OCI-LY7 (cell line): ENCODE measurements around the gene GRID1. TPM values are rescaled to one million over a fixed set of nuclear protein-coding genes. Genes with fewer than 3 reads are reported as not detected.

Experiments
- BruUV-seq: library from RNA; stranded (reverse); fragments of 400-500 nt; replicated peaks from 2 replicates; lab custom pipeline; 2021; lab: Mats Ljungman, UMichigan
- CTCF ChIA-PET: fragments of 300-600 bp; sonication (Branson Sonifier 250); formaldehyde crosslinking; loops from one replicate; lab custom pipeline; 2022; ENCODE audit warnings: antibody characterized with exemption; ENCODE audit not compliant: unreplicated experiment; lab: Charles Lee
- POLR2A ChIA-PET: fragments of 300-600 bp; sonication (Branson Sonifier 250); formaldehyde crosslinking; loops from one replicate; lab custom pipeline; 2022; ENCODE audit warnings: antibody characterized with exemption; lab: Charles Lee
- DNase-seq: peaks from one replicate; pipeline ENCODE4 v3.0.0-alpha.2; 2015; ENCODE audit warnings: low spot score
- H2AFZ ChIP-seq: fragments of 200-600 bp; sonication (generic), shearing (Covaris generic); 2 replicates; pipeline ENCODE4 v1.6.1; 2014; ENCODE audit warnings: mild to moderate bottlenecking, antibody characterized with exemption, low read length, moderate library complexity
- H3K27ac ChIP-seq: fragments of 200-600 bp; sonication (generic); 2 replicates; pipeline ENCODE4 v1.5.1; 2014; ENCODE audit warnings: mixed run types, low read depth, mild to moderate bottlenecking, moderate library complexity, low read length, inconsistent platforms; ENCODE audit not compliant: poor library complexity, severe bottlenecking
- H3K36me3 ChIP-seq: fragments of 200-600 bp; sonication (generic); 2 replicates; pipeline ENCODE4 v1.6.1; 2014; ENCODE audit warnings: mild to moderate bottlenecking, antibody characterized with exemption, low read length, moderate library complexity, mixed read lengths; ENCODE audit not compliant: insufficient read depth
- H3K4me1 ChIP-seq: fragments of 200-600 bp; sonication (generic); 2 replicates; pipeline ENCODE4 v1.5.1; 2014; ENCODE audit warnings: mild to moderate bottlenecking, low read length; ENCODE audit not compliant: insufficient read depth, poor library complexity, severe bottlenecking
- H3K4me2 ChIP-seq: fragments of 200-600 bp; sonication (generic); 2 replicates; pipeline ENCODE4 v1.6.1; 2014; ENCODE audit warnings: mild to moderate bottlenecking, low read length
- H3K4me3 ChIP-seq: fragments of 200-600 bp; sonication (generic); 2 replicates; pipeline ENCODE4 v1.5.1; 2014; ENCODE audit warnings: mild to moderate bottlenecking, low read depth, low read length; ENCODE audit not compliant: poor library complexity, severe bottlenecking
- H3K79me2 ChIP-seq: fragments of 200-600 bp; sonication (generic); 2 replicates; pipeline ENCODE4 v1.6.1; 2016; ENCODE audit warnings: low read depth, mild to moderate bottlenecking, low read length, moderate library complexity, mixed read lengths; ENCODE audit not compliant: insufficient read depth
- H3K9me2 ChIP-seq: fragments of 200-600 bp; sonication (generic); 2 replicates; pipeline ENCODE4 v1.6.1; 2016; ENCODE audit warnings: mild to moderate bottlenecking, low read length, mixed read lengths; ENCODE audit not compliant: insufficient read depth
- H3K9me3 ChIP-seq: fragments of 200-600 bp; sonication (generic); 2 replicates; pipeline ENCODE4 v1.6.1; 2014; ENCODE audit warnings: mild to moderate bottlenecking, mixed run types, low read length, mixed read lengths
- H4K20me1 ChIP-seq: fragments of 200-600 bp; sonication (generic); 2 replicates; pipeline ENCODE4 v1.6.1; 2014; ENCODE audit warnings: mild to moderate bottlenecking, antibody characterized with exemption, low read length, moderate library complexity, mixed read lengths; ENCODE audit not compliant: insufficient read depth
- EZH2phosphoT487 ChIP-seq: fragments of 200-600 bp; sonication (generic); IDR thresholded peaks from 2 replicates; pipeline ENCODE4 v1.6.1; 2018; ENCODE audit warnings: low read depth, borderline replicate concordance, mild to moderate bottlenecking, mixed run types, antibody characterized with exemption, low read length, moderate library complexity, mixed read lengths
- intact Hi-C: fragments of 100-400 bp; cut with micrococcal nuclease; formaldehyde crosslinking; loops from one replicate; pipeline ENCODE4 v1.10.0; 2022; ENCODE audit not compliant: unreplicated experiment
- total RNA-seq, 2 experiments: library from RNA; depleted of rRNA in 1 of 2; stranded (reverse); fragments of >200 nt in 1 of 2; shearing (Covaris generic) in 1 of 2; gene quantifications; 2 replicates each; pipeline ENCODE4 v1.2.3, GENCODE V29; 2014 to 2022
- TF ChIP-seq, protein P1 (sequence below): fragments of 200-600 bp; sonication (generic); conservative IDR thresholded peaks from 2 replicates; pipeline ENCODE4 v1.5.1; 2014; ENCODE audit warnings: mild to moderate bottlenecking, antibody characterized with exemption, low read length, moderate library complexity, mixed read lengths

GRID1 gene
- total RNA-seq, 2 experiments from 2014 or later = 1.6 to 3.7 TPM

GRCh38 chr10:85602713-85603112, 763.9 kb downstream of the GRID1 start:
- TF ChIP-seq, protein P1, sequence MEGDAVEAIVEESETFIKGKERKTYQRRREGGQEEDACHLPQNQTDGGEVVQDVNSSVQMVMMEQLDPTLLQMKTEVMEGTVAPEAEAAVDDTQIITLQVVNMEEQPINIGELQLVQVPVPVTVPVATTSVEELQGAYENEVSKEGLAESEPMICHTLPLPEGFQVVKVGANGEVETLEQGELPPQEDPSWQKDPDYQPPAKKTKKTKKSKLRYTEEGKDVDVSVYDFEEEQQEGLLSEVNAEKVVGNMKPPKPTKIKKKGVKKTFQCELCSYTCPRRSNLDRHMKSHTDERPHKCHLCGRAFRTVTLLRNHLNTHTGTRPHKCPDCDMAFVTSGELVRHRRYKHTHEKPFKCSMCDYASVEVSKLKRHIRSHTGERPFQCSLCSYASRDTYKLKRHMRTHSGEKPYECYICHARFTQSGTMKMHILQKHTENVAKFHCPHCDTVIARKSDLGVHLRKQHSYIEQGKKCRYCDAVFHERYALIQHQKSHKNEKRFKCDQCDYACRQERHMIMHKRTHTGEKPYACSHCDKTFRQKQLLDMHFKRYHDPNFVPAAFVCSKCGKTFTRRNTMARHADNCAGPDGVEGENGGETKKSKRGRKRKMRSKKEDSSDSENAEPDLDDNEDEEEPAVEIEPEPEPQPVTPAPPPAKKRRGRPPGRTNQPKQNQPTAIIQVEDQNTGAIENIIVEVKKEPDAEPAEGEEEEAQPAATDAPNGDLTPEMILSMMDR = no peak
- no peak for TF ChIP-seq EZH2phosphoT487
- Histone ChIP-seq H3K4me3 (no peak overlapping the region), H3K27ac (no peak overlapping the region), H2AFZ (no peak overlapping the region), H3K36me3 (no peaks in the 10 kb centered on the region), H3K4me1 (no peaks in the 10 kb centered on the region), H3K79me2 (no peaks in the 10 kb centered on the region), H4K20me1 (no peaks in the 10 kb centered on the region), H3K4me2 (no peak overlapping the region), H3K9me3 (no peaks in the 10 kb centered on the region), H3K9me2 (no peaks in the 10 kb centered on the region)
- ChIA-PET CTCF (no interaction called here), POLR2A (no interaction called here)
- no TSS peak for BruUV-seq
- intact Hi-C loops = no loop called here
- no peak for DNase-seq

DNA sequence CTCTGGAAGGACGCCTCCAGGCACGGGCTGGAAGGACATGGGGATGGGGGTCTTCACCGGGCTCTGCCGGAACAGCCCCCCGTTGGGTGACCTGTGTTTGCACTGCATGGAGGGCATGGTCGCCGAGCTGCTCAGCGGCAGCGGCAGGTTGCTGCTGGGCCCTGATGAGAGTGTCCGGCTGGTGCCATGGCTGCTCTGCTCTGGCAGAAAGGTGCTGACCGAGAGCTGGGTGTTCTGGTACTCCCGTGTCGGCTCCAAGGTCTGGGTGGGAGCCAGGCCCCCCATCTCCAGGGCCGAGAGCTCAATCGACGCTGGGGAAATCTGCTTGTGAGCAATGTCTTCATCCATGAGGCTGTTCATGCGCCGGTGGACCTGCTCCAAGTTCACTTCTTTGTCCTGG, 764.3 kb downstream of the GRID1 start:
- TF ChIP-seq, protein P1 = no peak
- no peak for TF ChIP-seq EZH2phosphoT487
- Histone ChIP-seq H2AFZ (no peak overlapping the region), H4K20me1 (no peaks in the 10 kb centered on the region), H3K4me3 (no peak overlapping the region), H3K4me1 (no peaks in the 10 kb centered on the region), H3K36me3 (no peaks in the 10 kb centered on the region), H3K4me2 (no peak overlapping the region), H3K27ac (no peak overlapping the region), H3K9me3 (no peaks in the 10 kb centered on the region), H3K9me2 (no peaks in the 10 kb centered on the region), H3K79me2 (no peaks in the 10 kb centered on the region)
- CTCF ChIA-PET = no interaction called here
- DNase-seq = no peak
- POLR2A ChIA-PET = no interaction called here
- intact Hi-C loops = no loop called here
- no TSS peak for BruUV-seq

DNA sequence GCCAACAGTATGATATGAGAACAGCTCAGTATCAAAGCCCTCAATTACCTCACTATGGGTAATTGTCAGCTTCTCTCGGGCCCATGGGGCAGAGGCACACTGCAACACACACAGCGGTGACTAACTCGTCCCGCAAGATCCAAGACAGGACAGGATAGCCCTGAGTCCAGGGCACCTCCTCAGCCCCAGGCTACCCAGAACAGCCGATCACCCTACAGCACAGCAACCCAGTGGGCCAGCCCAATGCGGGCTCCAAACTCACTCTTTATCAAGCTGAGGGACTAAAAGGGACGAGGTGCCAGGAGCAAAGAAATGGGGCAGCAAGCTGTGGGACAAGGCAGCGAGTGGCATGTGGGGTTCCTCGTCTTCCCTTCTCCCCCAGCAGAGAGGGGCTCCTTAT, 765.1 kb downstream of the GRID1 start:
- DNase-seq = no peak
- TF ChIP-seq, protein P1 = no peak
- no peak for TF ChIP-seq EZH2phosphoT487
- H3K9me3 ChIP-seq = no peaks in the 10 kb centered on the region
- BruUV-seq = no TSS peak
- no peaks in the 10 kb centered on the region for H4K20me1 ChIP-seq
- no peak overlapping the region for H3K4me3 ChIP-seq
- H3K4me1 ChIP-seq = no peaks in the 10 kb centered on the region
- no peak overlapping the region for H3K27ac ChIP-seq
- no peaks in the 10 kb centered on the region for H3K9me2 ChIP-seq
- no peaks in the 10 kb centered on the region for H3K79me2 ChIP-seq
- ChIA-PET CTCF (no interaction called here), POLR2A (no interaction called here)
- H2AFZ ChIP-seq = no peak overlapping the region
- no peaks in the 10 kb centered on the region for H3K36me3 ChIP-seq
- H3K4me2 ChIP-seq = no peak overlapping the region
- intact Hi-C loops = no loop called here
